Gastrocnemius medialis (tissue), 4 donors: ENCODE results near the gene HSF2BP. TPM values are rescaled to one million over a fixed set of nuclear protein-coding genes. Genes with fewer than 3 reads are reported as not detected.

Source experiments
- ATAC-seq, 2 donors: fragments of 150-250 bp; one replicate each; pipeline ENCODE4 v1.9.1; 2016
- DNase-seq, 2 donors: peaks; one replicate each; pipeline ENCODE4 v3.0.0-alpha.2; 2019
- H3K27ac ChIP-seq, 4 donors: fragments of 200-600 bp; sonication (generic); 1 replicate in 1 of 4; 2 replicates in 3 of 4; pipeline ENCODE4 v1.5.1; 2016 to 2018; ENCODE audit warnings: mild to moderate bottlenecking in 2 of 4, moderate library complexity in 1 of 4
- H3K27me3 ChIP-seq, 3 donors: fragments of 200-600 bp; sonication (generic) in 2 of 3; 1 replicate in 1 of 3; 2 replicates in 2 of 3; pipeline versions ENCODE4 v1.5.1 to v1.6.0; 2016 to 2019; ENCODE audit warnings: mild to moderate bottlenecking in 1 of 3, moderate library complexity in 1 of 3
- H3K36me3 ChIP-seq, 2 donors: fragments of 200-600 bp; sonication (generic) in 1 of 2; one replicate each; pipeline ENCODE4 v1.5.1; 2017 to 2018
- H3K4me1 ChIP-seq, 2 donors: fragments of 200-600 bp; sonication (generic) in 1 of 2; one replicate each; pipeline ENCODE4 v1.5.1; 2016 to 2017; ENCODE audit warnings: mild to moderate bottlenecking in 2 of 2
- H3K4me3 ChIP-seq, 4 donors: fragments of 200-600 bp; sonication (generic) in 3 of 4; 1 replicate in 1 of 4; 2 replicates in 3 of 4; pipeline ENCODE4 v1.5.1; 2016 to 2019; ENCODE audit warnings: mild to moderate bottlenecking in 2 of 4
- H3K9me3 ChIP-seq, 3 donors: fragments of 200-600 bp; sonication (generic) in 2 of 3; 1 replicate in 1 of 3; 2 replicates in 2 of 3; pipeline ENCODE4 v1.5.1; 2016 to 2019
- CTCF ChIP-seq, 5 experiments: fragments of 450-650 bp in 3 of 5; fragments of 200-600 bp in 2 of 5; sonication (generic) in 2 of 5; IDR thresholded peaks in 4 of 5; conservative IDR thresholded peaks in 1 of 5; 1 replicate in 4 of 5; 2 replicates in 1 of 5; pipeline ENCODE4 v1.5.1; 2016 to 2019; ENCODE audit warnings: antibody characterized with exemption in 5 of 5, mild to moderate bottlenecking in 3 of 5, moderate library complexity in 3 of 5
- POLR2A ChIP-seq, 2 donors: fragments of 450-650 bp; IDR thresholded peaks; one replicate each; pipeline ENCODE4 v1.6.1; 2017; ENCODE audit warnings: antibody characterized with exemption in 2 of 2, mild to moderate bottlenecking in 2 of 2, moderate library complexity in 2 of 2
- in situ Hi-C, 4 donors: fragments of 200-750 bp; cut with MboI; loops; one replicate each; pipeline versions ENCODE4 v1.15.0 to v1.8.0; 2017; ENCODE audit warnings: low sequenced_read_pairs in 4 of 4
- intact Hi-C: fragments of 100-400 bp; cut with DNase I; formaldehyde crosslinking; loops from one replicate; pipeline ENCODE4 v1.15.1; 2023; ENCODE audit warnings: low total_unique reads
- total RNA-seq, 4 donors: library from RNA; depleted of rRNA; stranded (reverse); fragments of >200 nt; gene quantifications; one replicate each; pipeline versions ENCODE4 v1.1.0 to v1.2.3, GENCODE V29; 2016

HSF2BP gene
- total RNA-seq, 4 donors from 2014 or later, result 0.63 TPM; not detected in 3

GRCh38 chr21:43644071-43644470 lies 15.2 kb downstream of the HSF2BP start:
- Histone ChIP-seq H3K27me3 (no peaks in the 10 kb centered on the region), H3K27ac (no peak overlapping the region), H3K36me3 (no peaks in the 10 kb centered on the region), H3K9me3 (no peaks in the 10 kb centered on the region), H3K4me3 (no peak overlapping the region), H3K4me1 (peaks cover 6 to 12% of the 10 kb centered on the region in 2 donors)
- DNase-seq (no peak), ATAC-seq (no peak)
- TF ChIP-seq CTCF (IDR thresholded peaks at IDR 0.05 in 4 of 5, conservative IDR thresholded peaks at IDR 0.05 in 1 of 5) (no peak), POLR2A (IDR thresholded peaks at IDR 0.05) (no peak)
- in situ Hi-C loops, result no loop called here
- intact Hi-C loops, result no loop called here

- peaks cover 6 to 12% of the 10 kb centered on the region in 2 donors for H3K4me1 ChIP-seq
- no peaks in the 10 kb centered on the region for H3K27me3 ChIP-seq
- in situ Hi-C loops (no loop called here), intact Hi-C loops (no loop called here)
- no peaks in the 10 kb centered on the region for H3K9me3 ChIP-seq
- no peak overlapping the region for H3K27ac ChIP-seq
- H3K4me3 ChIP-seq, result no peak overlapping the region
- TF ChIP-seq CTCF (IDR thresholded peaks at IDR 0.05 in 4 of 5, conservative IDR thresholded peaks at IDR 0.05 in 1 of 5), result no peak
- TF ChIP-seq POLR2A (IDR thresholded peaks at IDR 0.05), result no peak
- no peaks in the 10 kb centered on the region for H3K36me3 ChIP-seq
- DNase-seq (no peak), ATAC-seq (no peak)
These were observed 16.1 kb downstream of the HSF2BP start for GRCh38 chr21:43643193-43643592.

- Histone ChIP-seq H3K27me3 (no peaks in the 10 kb centered on the region), H3K36me3 (no peaks in the 10 kb centered on the region), H3K9me3 (no peaks in the 10 kb centered on the region), H3K27ac (no peak overlapping the region), H3K4me1 (peaks cover 0 to 3% of the 10 kb centered on the region in 2 donors), H3K4me3 (no peak overlapping the region)
- in situ Hi-C loops (no loop called here), intact Hi-C loops (no loop called here)
- ATAC-seq (no peak), DNase-seq (no peak)
- TF ChIP-seq CTCF (IDR thresholded peaks at IDR 0.05 in 4 of 5, conservative IDR thresholded peaks at IDR 0.05 in 1 of 5) (no peak), POLR2A (IDR thresholded peaks at IDR 0.05) (no peak)
These were observed 18.9 kb downstream of the HSF2BP start for GRCh38 chr21:43640400-43640799.

GRCh38 chr21:43639470-43640353 lies 19.6 kb downstream of the HSF2BP start:
- in situ Hi-C loops, result no loop called here

More at GRCh38 chr21:43639470-43640353, 19.6 kb downstream of the HSF2BP start:
- Histone ChIP-seq H3K27me3 (no peaks in the 10 kb centered on the region), H3K36me3 (no peaks in the 10 kb centered on the region), H3K4me1 (no peaks in the 10 kb centered on the region), H3K9me3 (no peaks in the 10 kb centered on the region), H3K4me3 (no peak overlapping the region), H3K27ac (no peak overlapping the region)
- TF ChIP-seq POLR2A (IDR thresholded peaks at IDR 0.05) (no peak), CTCF (IDR thresholded peaks at IDR 0.05 in 4 of 5, conservative IDR thresholded peaks at IDR 0.05 in 1 of 5) (no peak)
- DNase-seq (no peak), ATAC-seq (no peak)
- intact Hi-C loops, result no loop called here
